Mesothelial cell of epicardium (in vitro differentiated cells): ENCODE results near the gene LSS. TPM values are rescaled to one million over a fixed set of nuclear protein-coding genes. Genes with fewer than 3 reads are reported as not detected.
"Not testable (repeated sequence)": the region's sequence is repeated elsewhere in the genome, so short reads cannot be mapped to it uniquely, and the experiment has no call there.

Source experiments
- DNase-seq, 2 experiments: peaks; one replicate each; pipeline ENCODE4 v3.0.0; 2021; ENCODE audit warnings: low spot score in 2 of 2; ENCODE audit not compliant: unreplicated experiment in 2 of 2
- H3K27ac Mint-ChIP-seq: 2 replicates; pipeline ENCODE4 v1.8.0; 2021; ENCODE audit warnings: mixed read lengths
- H3K27me3 Mint-ChIP-seq: 2 replicates; pipeline ENCODE4 v1.8.0; 2021; ENCODE audit warnings: low read depth, mixed read lengths
- H3K36me3 Mint-ChIP-seq: 2 replicates; pipeline ENCODE4 v1.8.0; 2021; ENCODE audit warnings: mixed read lengths
- H3K4me1 Mint-ChIP-seq: 2 replicates; pipeline ENCODE4 v1.8.0; 2021; ENCODE audit warnings: mixed read lengths
- H3K4me3 Mint-ChIP-seq: 2 replicates; pipeline ENCODE4 v1.8.0; 2021; ENCODE audit warnings: mild to moderate bottlenecking, moderate library complexity, mixed read lengths
- H3K9me3 Mint-ChIP-seq: 2 replicates; pipeline ENCODE4 v1.8.0; 2021; ENCODE audit warnings: mixed read lengths
- CTCF ChIP-seq: fragments of 200-600 bp; sonication (generic); IDR thresholded peaks from one replicate; pipeline ENCODE4 v1.5.0; 2021; ENCODE audit warnings: antibody characterized with exemption; ENCODE audit not compliant: unreplicated experiment
- total RNA-seq: library from RNA; stranded (reverse); gene quantifications from 3 replicates; pipeline ENCODE4 v1.2.1, GENCODE V29; 2021

LSS gene
- total RNA-seq, 1 donor from 2014 or later: 85.8 TPM

GRCh38 chr21:46226920-46227599 lies 1.5 kb downstream of the LSS start:
- TF ChIP-seq CTCF: no peak
- Mint-ChIP-seq H3K27me3 (no peaks in the 10 kb centered on the region), H3K9me3 (peaks cover 9% of the 10 kb centered on the region), H3K4me1 (peaks cover 36% of the 10 kb centered on the region), H3K27ac (peak overlapping the region; percentile 84), H3K36me3 (peaks cover 21% of the 10 kb centered on the region), H3K4me3 (peak overlapping the region; percentile 73)
- DNase-seq: no peak

GRCh38 chr21:46226146-46226545 lies 2.4 kb downstream of the LSS start:
- Mint-ChIP-seq H3K36me3 (peaks cover 13% of the 10 kb centered on the region), H3K4me1 (peaks cover 36% of the 10 kb centered on the region), H3K27me3 (no peaks in the 10 kb centered on the region), H3K27ac (peak overlapping the region; percentile 66), H3K9me3 (peaks cover under 1% of the 10 kb centered on the region), H3K4me3 (peak overlapping the region; percentile 4)
- DNase-seq: no peak
- no peak for TF ChIP-seq CTCF

GRCh38 chr21:46223661-46224060 lies 4.9 kb downstream of the LSS start:
- not testable (repeated sequence) for DNase-seq, H3K9me3 Mint-ChIP-seq, H3K4me3 Mint-ChIP-seq, H3K27ac Mint-ChIP-seq, H3K27me3 Mint-ChIP-seq, H3K36me3 Mint-ChIP-seq
- H3K4me1 Mint-ChIP-seq: peaks cover 26% of the 10 kb centered on the region

GRCh38 chr21:46223217-46223616 lies 5.4 kb downstream of the LSS start:
- DNase-seq: no peak
- Mint-ChIP-seq H3K9me3 (no peaks in the 10 kb centered on the region), H3K27ac (no peak overlapping the region), H3K36me3 (peaks cover 8% of the 10 kb centered on the region), H3K4me1 (peaks cover 26% of the 10 kb centered on the region), H3K27me3 (no peaks in the 10 kb centered on the region), H3K4me3 (no peak overlapping the region)
- no peak for TF ChIP-seq CTCF

GRCh38 chr21:46222436-46223116 lies 6.0 kb downstream of the LSS start:
- no peaks in the 10 kb centered on the region for H3K27me3 Mint-ChIP-seq
- H3K4me1 Mint-ChIP-seq: peaks cover 20% of the 10 kb centered on the region
- H3K27ac Mint-ChIP-seq: no peak overlapping the region
- H3K36me3 Mint-ChIP-seq: peaks cover 8% of the 10 kb centered on the region
- H3K4me3 Mint-ChIP-seq: no peak overlapping the region
- TF ChIP-seq CTCF: no peak
- H3K9me3 Mint-ChIP-seq: no peaks in the 10 kb centered on the region
- DNase-seq: no peak

- Mint-ChIP-seq H3K4me1 (peaks cover 13% of the 10 kb centered on the region), H3K9me3 (no peaks in the 10 kb centered on the region), H3K27ac (no peak overlapping the region), H3K27me3 (no peaks in the 10 kb centered on the region), H3K4me3 (no peak overlapping the region), H3K36me3 (peaks cover 8% of the 10 kb centered on the region)
- DNase-seq: no peak
- no peak for TF ChIP-seq CTCF
Observed at GRCh38 chr21:46221664-46222435, 6.7 kb downstream of the LSS start.
